HG03575 (cell line): ENCODE results near the gene MX2.
"Not testable (repeated sequence)": the region's sequence is repeated elsewhere in the genome, so short reads cannot be mapped to it uniquely, and the experiment has no call there.

ENCODE experiments used
- ATAC-seq: cut with Tn5 transposase; IDR thresholded peaks from one replicate; pipeline ENCODE4 v1.9.1; 2021; ENCODE audit not compliant: unreplicated experiment, insufficient number of reproducible peaks, low FRiP score; ENCODE audit errors: extremely low read depth

Gene MX2, protein sequence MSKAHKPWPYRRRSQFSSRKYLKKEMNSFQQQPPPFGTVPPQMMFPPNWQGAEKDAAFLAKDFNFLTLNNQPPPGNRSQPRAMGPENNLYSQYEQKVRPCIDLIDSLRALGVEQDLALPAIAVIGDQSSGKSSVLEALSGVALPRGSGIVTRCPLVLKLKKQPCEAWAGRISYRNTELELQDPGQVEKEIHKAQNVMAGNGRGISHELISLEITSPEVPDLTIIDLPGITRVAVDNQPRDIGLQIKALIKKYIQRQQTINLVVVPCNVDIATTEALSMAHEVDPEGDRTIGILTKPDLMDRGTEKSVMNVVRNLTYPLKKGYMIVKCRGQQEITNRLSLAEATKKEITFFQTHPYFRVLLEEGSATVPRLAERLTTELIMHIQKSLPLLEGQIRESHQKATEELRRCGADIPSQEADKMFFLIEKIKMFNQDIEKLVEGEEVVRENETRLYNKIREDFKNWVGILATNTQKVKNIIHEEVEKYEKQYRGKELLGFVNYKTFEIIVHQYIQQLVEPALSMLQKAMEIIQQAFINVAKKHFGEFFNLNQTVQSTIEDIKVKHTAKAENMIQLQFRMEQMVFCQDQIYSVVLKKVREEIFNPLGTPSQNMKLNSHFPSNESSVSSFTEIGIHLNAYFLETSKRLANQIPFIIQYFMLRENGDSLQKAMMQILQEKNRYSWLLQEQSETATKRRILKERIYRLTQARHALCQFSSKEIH

DNA sequence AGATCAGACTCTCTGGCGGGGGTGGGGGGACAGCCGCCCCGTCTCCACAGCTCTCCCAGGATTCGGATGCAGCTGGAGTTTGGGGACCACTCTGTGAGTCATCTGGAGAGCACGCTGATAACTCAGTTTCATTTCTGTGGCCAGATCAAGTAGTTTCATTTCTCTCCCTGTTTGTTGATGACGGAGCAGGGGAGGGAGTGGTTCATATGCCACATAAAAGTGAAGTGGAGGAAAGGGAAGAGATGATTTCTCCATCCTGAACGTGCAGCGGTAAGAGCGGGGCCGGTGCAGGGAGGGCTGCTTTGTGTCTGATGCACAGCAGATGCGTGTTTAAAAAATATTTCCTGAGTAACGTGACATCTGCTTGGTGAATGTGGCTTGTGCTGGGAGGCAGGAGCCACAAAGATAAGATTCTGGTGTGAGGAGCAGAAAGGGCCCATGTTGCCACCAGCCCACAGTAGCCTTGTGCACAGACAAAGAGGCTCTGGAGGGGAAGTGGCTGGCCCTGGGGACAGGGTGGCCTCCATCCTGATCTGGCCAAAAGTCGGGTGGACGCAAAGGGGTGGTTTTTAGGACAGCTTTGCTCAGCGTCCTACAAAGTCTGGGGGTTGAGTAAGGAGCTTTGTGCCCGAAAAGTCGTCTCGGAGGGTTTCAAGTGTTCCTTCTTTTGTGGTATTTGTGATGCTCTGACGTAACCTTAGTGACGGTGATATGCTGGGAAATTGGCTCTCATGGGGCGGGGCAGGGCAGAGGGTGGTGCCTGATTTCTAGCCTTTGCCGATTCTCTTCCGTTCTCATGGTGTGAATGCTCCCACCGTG is at the start of gene MX2:
Gene MX2, plus strand, starts transcription at position 242 of the 819 bp plus-strand sequence. CDS start 14,880 bp downstream, outside the sequence.
- ATAC-seq, result no peak

DNA sequence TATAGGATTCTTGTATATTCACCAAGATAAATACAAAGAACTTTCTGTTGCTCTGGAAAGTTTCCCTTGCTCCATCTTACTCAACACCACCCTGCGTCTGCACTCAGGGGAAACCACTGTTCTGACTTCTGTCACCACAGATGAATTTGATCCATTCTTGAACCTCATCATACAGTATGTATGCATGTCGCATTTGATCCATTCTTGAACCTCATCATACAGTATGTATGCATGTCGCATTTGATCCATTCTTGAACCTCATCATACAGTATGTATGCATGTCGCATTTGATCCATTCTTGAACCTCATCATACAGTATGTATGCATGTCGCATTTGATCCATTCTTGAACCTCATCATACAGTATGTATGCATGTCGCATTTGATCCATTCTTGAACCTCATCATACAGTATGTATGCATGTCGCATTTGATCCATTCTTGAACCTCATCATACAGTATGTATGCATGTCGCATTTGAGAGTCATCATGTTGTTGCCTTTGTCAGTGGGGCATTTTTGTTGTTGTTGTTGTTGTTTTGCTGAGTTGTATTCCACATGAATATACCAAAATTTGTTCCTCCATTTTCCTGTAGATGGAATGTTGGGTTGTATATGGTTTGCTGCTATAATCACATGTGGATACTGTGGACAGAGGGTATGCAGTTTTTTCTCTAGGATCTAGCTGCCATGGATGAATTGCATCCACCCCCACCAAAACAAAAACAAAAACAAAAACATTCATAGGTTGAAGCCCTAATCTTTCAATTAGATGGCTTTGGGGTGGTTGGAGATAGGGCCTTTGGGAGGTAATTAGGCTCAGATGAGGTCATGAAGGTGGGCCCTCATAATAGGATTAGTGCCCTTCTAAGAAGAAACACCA is 48.3 kb upstream of the MX2 start:
- not testable (repeated sequence) for ATAC-seq

DNA sequence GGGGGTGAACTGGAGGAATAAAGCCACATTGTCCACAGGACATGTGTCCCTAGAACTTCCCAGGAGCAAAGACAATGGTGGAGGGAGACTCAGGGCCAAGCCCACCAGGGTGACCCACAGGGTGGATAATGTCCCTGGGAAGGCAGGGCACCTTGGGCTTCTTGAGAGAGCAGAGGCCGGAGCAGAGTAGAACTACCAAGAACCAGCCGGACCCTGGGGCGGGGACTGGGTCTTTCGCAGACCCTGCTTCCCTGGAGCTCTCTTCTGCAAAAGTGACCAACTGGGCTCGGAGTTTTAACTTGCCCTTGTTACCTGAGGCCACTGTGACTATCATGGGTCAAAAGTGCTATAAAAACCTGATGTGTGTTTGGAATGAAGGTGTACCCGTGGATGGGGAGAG is 46.1 kb upstream of the MX2 start:
- no peak for ATAC-seq

DNA sequence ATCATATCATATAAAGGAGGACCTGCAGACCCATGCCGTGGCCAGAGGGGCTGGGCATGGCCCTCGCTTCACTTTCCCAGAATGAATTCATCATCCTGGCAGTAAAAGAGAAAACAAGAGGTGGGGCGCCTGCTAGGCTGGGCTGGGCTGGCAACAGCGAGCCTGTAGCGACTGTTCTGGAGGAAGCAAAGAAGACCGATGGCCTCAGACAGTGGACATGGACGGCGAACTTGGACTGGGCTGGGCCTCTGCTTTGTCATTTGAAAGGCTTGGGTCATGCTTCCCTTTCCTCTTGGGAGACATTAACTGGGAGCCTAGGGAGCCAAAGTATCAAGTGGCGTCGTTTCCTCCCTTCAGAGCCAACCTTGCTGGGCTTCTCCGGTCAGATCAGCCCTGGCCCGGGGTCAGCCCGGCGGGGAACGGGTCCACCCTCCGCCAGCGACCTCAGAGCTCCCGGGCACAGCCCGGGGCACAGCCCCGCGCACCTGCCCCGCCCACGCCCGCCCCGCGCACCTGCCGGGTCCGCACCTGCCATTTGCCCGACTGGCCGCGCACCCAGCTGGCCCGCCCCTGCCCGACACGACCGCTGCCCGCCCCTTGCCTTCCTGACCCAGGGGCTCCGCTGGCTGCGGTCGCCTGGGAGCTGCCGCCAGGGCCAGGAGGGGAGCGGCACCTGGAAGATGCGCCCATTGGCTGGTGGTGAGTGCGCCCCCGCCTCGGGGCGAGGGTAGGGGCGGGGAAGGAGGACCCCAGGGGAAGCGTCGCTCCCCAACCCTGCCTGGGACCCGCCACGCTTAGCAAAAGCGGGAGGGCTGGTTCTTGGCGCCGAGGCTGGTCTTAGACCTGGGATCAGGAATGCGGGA is 45.4 kb upstream of the MX2 start, which contains the start of gene FAM3B:
Gene FAM3B, plus strand, starts transcription at position 602 of the 863 bp plus-strand sequence. Its CDS starts 79 bp downstream, at position 681.
- no peak for ATAC-seq

DNA sequence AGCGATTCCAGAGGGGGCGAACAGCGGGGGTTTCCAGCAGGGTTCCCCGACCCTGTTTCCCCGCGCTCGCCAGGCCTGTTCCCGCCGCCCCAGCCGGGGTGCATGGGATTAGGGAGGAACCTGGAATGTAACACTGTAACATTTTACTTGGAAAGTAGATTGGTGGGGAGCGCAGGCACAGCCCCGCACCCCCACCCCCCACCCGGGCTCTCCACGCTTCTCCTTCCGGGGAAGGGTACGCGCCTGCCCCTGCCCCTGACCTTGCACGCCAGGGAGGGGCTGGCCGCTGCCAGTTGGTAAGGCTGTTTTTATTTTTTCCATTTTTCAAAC is 44.8 kb upstream of the MX2 start:
- ATAC-seq, result no peak

DNA sequence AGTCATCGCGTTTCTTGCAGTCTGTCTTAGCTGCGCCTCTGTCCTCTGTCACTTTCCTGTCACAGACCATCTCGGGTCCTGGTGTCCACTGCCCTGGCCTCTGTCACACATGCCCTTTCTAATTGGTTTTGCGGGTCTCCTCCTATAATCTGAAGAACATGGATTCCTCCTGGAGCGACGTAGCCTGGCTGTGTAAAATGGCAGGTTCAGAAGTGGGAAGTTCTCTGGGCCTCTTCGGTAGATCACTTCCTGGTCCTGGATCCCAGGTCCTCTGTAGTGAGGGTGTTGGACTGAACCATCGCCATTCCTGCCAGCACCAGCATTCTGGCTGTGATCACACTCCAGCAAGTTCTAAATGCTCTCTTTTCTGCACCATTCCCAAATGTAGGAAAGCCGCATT is 44.4 kb upstream of the MX2 start:
- no peak for ATAC-seq

DNA sequence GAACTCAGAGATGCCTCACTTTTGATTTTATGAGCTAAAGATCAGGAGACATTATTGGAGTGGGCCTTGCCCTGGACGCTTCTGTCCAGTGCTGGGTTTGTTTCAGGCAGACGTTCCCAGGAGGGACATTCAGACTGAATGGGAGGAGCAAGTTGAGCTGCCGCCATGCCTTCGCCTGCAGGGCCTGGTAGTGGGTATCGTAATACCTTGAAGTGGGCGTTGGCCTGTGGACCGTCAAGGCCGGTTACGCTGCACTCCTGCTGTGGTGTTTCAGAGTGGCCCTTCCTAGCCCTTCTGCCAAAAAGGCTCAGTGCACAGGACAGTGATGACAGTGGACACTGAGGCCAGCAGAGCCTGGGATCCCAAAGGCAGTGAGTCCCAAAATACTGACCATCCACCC is 43.6 kb upstream of the MX2 start:
- ATAC-seq, result no peak

DNA sequence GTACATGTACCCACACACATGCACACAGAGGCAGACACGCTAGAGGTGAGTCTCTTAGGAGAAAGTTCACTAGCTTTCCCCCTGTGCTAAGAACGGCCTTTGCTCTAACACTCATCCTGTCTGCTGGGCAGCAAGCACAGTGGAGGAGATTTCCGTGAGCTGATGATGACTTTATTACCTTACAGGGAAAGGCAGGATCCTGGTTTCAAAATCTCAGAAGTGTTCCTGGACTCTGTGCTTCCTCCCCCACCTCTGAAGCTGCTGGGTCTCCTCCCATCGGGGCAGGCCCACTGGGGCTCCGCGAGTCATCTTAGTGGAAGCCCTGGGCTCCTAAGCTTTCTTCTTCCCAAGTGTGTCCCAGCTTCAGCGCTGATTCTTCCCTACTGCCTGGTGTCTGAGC is 42.6 kb upstream of the MX2 start:
- ATAC-seq, result no peak

DNA sequence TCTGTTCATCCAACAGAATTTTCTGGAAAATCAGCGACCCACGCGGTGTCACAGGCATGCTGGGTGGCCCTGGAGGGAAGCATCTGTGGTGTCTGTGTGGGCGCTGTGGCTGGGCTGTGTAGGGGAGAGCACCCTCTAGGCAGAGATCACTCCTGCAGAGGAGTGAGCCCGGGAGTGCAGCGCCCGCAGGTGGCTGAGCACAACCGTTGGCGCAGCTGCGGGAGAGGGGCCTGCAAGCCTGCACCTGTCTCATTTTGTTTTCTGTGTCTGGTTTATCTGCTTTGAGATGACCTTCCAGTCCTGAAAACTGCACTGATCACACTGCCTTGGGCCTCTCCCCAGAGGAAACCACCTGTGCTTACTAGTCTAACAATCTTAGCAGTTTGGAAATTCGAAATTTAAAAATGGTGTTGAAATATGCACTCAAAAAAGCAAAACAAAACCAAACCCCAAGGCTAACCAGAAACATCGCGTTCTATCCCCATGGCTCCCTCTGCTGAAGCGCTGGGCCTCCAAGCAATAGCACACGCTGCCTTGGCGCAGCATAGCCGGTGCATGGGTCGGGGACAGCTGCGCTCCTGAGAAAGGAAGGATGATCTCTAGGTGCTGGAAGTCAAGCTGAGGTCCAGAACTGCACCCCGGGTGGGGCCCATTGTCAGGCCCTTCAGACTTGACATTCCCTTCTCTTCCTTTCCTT is 40.5 kb upstream of the MX2 start:
- no peak for ATAC-seq

DNA sequence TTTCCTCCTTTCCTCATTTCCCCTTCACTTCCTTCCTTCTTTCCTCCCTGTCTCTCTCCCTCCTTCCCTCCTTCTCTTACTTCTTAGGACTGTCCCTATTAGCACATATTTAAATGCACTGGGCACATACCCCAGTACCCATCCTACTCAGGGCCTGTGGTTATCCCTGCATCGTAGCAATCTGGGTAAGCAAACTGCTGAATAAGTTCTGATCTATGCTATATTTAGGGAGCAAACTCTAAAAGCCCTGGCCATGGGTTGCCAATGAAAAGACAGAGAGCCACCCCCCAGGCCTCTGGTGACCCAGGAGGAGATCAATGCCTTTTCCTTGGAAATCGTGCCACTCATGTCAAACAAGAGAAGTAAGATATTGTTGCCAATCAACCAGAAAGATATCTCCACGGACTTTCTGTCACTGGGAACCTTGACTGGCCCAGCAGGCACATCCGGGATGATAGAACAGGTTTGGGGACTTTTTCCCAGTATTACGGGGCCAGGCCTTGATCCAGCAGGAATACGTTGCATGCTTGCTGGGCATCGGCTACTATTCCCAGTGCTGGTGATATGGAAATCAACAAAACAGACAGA is 39.8 kb upstream of the MX2 start:
- no peak for ATAC-seq

DNA sequence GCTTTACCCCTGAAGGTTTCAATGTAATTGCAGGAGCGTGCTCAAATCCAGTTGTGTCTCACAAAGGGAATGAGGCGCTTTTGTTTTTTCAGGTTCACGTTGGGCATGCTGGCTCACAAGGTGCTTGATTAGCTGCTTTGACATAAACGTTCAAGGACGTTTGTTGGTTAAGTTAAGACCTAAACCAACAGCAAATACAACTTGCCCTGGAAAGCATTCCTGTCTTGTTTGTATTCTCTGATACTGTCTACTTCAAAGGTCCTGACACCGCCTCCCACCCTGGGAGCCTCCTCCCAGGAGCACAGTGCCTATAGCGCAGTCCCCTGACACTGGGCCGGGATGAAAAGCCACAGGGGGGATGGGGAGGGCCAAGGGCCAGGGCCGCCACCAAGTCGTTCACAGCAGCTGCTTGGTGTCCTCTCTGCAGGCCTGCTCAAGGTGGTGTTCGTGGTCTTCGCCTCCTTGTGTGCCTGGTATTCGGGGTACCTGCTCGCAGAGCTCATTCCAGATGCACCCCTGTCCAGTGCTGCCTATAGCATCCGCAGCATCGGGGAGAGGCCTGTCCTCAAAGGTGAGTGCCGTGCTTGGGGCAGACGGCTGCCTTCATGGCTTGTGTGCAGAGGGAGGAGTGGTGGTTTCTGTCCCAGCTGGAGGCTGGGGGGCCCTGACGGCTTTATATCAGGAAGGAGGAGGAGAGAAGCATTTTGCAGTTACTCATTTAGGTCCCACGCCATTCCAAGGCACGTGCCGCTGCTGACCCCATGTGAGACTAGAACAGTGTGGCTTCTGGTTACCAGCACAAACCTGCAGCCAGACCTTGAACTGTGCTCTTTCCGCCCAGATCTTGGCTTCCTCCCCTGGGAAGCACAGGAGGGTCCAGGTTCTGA is 39.1 kb upstream of the MX2 start:
- no peak for ATAC-seq

DNA sequence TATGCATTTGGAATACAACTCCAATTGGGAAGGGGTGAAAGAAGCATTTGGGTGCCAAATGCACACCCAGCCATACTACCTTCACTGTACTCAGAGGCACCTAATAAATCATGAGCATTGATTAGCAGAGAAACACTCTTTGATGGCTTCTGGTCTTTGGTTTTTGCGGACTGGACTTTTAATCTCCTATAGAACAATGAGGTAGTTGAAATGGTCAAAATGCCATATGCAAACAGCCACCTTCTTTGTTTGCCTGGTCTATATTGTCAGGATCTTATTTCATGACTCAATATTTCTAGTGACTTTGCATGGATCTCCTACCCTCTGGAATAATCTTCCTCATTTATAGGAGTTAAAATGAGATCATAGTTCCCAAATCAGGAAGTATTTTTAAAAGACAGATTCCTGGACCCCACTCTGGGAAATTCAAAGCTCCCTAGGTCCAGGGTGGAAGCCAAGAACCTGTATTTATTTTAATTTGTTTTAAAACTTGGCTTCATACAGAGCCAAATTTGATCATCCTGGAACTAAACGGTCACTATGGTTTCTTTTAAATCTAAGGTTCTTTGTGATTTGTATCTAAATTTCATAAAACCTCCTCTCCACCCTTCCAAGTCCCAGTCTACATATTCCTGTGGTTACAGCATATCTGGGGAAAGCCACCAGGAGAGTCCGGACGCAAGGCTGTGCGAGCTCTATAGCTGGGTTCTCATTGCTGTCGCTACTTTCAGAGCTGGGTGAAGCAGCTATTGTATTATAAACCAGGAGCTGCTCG is 36.5 kb upstream of the MX2 start:
- no peak for ATAC-seq

DNA sequence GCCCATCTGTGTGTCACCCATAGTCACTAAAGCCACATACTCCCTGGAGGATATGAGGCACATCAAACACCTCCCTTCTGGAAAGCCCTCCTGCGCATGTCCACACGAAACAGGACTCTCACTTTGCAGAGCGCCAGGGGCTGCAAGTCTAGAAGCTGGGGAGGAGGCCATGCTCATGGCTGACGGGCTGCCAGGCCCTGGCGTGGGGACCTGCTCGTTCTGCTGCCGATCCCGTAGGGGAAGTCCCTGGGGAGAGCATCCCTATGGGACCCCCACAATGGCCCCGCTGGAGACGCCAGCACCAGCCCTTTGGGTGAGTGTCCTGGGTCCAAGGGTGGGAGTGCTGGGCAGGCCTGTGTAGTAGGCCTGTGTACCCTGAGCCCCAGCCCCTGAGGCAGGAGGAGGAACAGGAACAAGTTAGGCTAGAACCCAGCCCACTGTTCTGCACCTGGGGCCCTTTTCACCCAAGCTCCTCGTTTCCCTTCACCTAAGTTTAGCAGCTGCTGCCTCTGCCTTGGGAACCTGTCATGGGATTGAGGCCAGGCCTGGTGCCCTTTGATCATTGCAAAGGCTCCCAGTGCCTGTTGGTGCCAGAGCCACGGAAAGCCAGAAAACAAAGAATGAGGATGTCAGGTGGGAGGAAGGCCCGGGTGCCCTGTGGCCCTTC is 35.3 kb upstream of the MX2 start:
- ATAC-seq, result no peak

DNA sequence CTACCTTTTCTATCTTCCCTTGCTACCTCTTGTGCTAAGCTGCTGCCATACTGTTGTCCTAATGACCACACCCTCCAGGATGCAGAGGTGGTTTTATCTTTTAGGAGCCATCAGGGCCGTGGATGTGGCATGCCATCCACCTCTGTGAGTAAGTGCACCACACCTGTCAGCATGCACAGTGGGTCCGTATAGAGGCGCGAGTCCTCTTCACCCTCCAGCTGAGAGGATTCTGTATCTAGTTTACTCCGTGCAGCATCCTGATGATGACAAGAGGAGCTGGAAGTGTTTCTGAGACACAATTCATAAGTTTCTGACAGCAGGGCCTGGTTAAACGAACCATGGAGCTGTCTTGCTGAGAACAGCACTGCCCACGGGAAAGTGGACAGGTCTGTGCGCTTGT is 34.1 kb upstream of the MX2 start:
- ATAC-seq, result no peak
